ENCODE results near the gene GRK5. TPM values are rescaled to one million over a fixed set of nuclear protein-coding genes. Genes with fewer than 3 reads are reported as not detected.

The GRK5 gene
- total RNA-seq, 1 experiment from 2014 or later = 1.2 TPM

GRCh38 chr10:119243488-119243887 is 36.1 kb downstream of the GRK5 start:
- Histone ChIP-seq H3K18ac (ENCODE audit: insufficient read length, low read depth, low read length) (no peak overlapping the region), H2BK12ac (ENCODE audit: insufficient read length, low read depth, low read length) (no peak overlapping the region), H2BK5ac (ENCODE audit: insufficient read length, low read length) (no peak overlapping the region), H3K9ac (ENCODE audit: extremely low read depth, insufficient read length, low read length) (no peak overlapping the region), H3K23me2 (ENCODE audit: insufficient read length, low read depth, low read length, poor library complexity, severe bottlenecking) (no peaks in the 10 kb centered on the region), H3K27me3 (ENCODE audit: insufficient read depth, low read length) (no peaks in the 10 kb centered on the region), H3K4me2 (ENCODE audit: insufficient read depth, insufficient read length, low read length) (no peak overlapping the region), H3K56ac (ENCODE audit: insufficient read length, low read depth, low read length) (no peak overlapping the region), H2AK5ac (ENCODE audit: insufficient read length, low read length) (no peak overlapping the region), H2BK120ac (ENCODE audit: low read depth, low read length, poor library complexity, severe bottlenecking) (no peak overlapping the region), H3K14ac (ENCODE audit: insufficient read depth, low read length) (no peak overlapping the region), H2BK15ac (ENCODE audit: low read depth, low read length) (no peak overlapping the region), H3T11ph (ENCODE audit: low read length) (no peak overlapping the region), H2BK20ac (ENCODE audit: low read depth, low read length, poor library complexity, severe bottlenecking) (no peak overlapping the region), H3K27ac (ENCODE audit: insufficient read length, low read depth, low read length) (no peak overlapping the region), H3K4me1 (ENCODE audit: insufficient read depth, low read length) (peaks cover 5% of the 10 kb centered on the region; the same call in 1 of the 2 replicates), H2AFZ (ENCODE audit: low read length) (no peak overlapping the region), H4K91ac (ENCODE audit: insufficient read length, low read depth, low read length) (no peak overlapping the region), H3K79me2 (ENCODE audit: insufficient read depth, low read length) (no peaks in the 10 kb centered on the region), H3K9me3 (ENCODE audit: control insufficient read depth, low read depth, low read length) (no peaks in the 10 kb centered on the region), H4K8ac (replicated peaks; ENCODE audit: insufficient read length, low read depth, low read length) (no peak overlapping the region), H3K23ac (ENCODE audit: insufficient read length, low read depth, low read length) (no peak overlapping the region), H4K5ac (ENCODE audit: insufficient read length, low read depth, low read length) (no peak overlapping the region), H4K20me1 (ENCODE audit: control insufficient read depth, insufficient read depth, insufficient read length) (no peaks in the 10 kb centered on the region), H3K79me1 (ENCODE audit: insufficient read depth, low read depth, low read length, poor library complexity, severe bottlenecking) (no peaks in the 10 kb centered on the region), H3K4ac (ENCODE audit: low read depth, low read length) (no peak overlapping the region)
- Mint-ChIP-seq H3K4me1 (peaks cover 22 to 27% of the 10 kb centered on the region in 2 experiments), H3K9me3 (peaks cover 0 to 3% of the 10 kb centered on the region in 2 experiments; a peak in 2 of 5 replicates), H3K27ac (no peak overlapping the region), H3K36me3 (ENCODE audit: insufficient read depth in 1 of 3, low read depth in 3 of 3) (no peaks in the 10 kb centered on the region), H3K27me3 (ENCODE audit: low read depth) (no peaks in the 10 kb centered on the region; the same call in 1 of the 2 replicates), H3K4me3 (no peak overlapping the region)
- no CpG with 5 or more reads among the region's 2 CpGs for WGBS (ENCODE audit: extremely low coverage, insufficient read length, low lambda C conversion rate)
- no peak for DNase-seq
- TF ChIP-seq CTCF (conservative IDR thresholded peaks at IDR 0.05) = no peak

All from H9 (cell line).